Adrenal gland (tissue), 12 donors: ENCODE results near the gene SCN8A. TPM values are rescaled to one million over a fixed set of nuclear protein-coding genes. Genes with fewer than 3 reads are reported as not detected.

ENCODE experiments used
- DNase-seq, 7 donors: peaks; one replicate each; pipeline ENCODE4 v3.0.0-alpha.2; 2019 to 2020
- H3K27ac ChIP-seq, 5 donors: fragments of 200-600 bp; sonication (generic) in 4 of 5; 1 replicate in 3 of 5; 2 replicates in 2 of 5; pipeline versions ENCODE4 v1.5.1 to v1.8.0; 2016 to 2020; ENCODE audit warnings: mild to moderate bottlenecking in 1 of 5
- H3K27me3 ChIP-seq: fragments of 200-600 bp; 2 replicates; pipeline ENCODE4 v1.8.0; 2021
- H3K36me3 ChIP-seq, 2 donors: fragments of 200-600 bp; replicated peaks in 1 of 2; 1 replicate in 1 of 2; 2 replicates in 1 of 2; pipeline versions ENCODE4 v1.5.1 to v1.8.0; 2018 to 2022
- H3K4me1 ChIP-seq, 2 donors: fragments of 200-600 bp; replicated peaks in 1 of 2; 1 replicate in 1 of 2; 2 replicates in 1 of 2; pipeline versions ENCODE4 v1.5.1 to v1.8.0; 2018 to 2021
- H3K4me3 ChIP-seq, 4 donors: fragments of 200-600 bp; sonication (generic) in 3 of 4; one replicate each; pipeline ENCODE4 v1.5.1; 2016 to 2018
- H3K9me3 ChIP-seq, 3 donors: fragments of 200-600 bp; sonication (generic) in 1 of 3; replicated peaks in 1 of 3; 1 replicate in 2 of 3; 2 replicates in 1 of 3; pipeline versions ENCODE4 v1.5.1 to v1.8.0; 2016 to 2021
- CTCF ChIP-seq, 6 experiments: fragments of 450-650 bp in 4 of 6; fragments of 200-600 bp in 2 of 6; sonication (generic) in 1 of 6; IDR thresholded peaks; 1 replicate in 5 of 6; 2 replicates in 1 of 6; pipeline versions ENCODE4 v1.5.1 to v1.8.0; 2016 to 2021; ENCODE audit warnings: antibody characterized with exemption in 6 of 6, mild to moderate bottlenecking in 2 of 6, moderate library complexity in 1 of 6
- POLR2A ChIP-seq, 2 donors: fragments of 450-650 bp; IDR thresholded peaks; one replicate each; pipeline ENCODE4 v1.6.1; 2017; ENCODE audit warnings: antibody characterized with exemption in 2 of 2, mild to moderate bottlenecking in 2 of 2, moderate library complexity in 1 of 2
- WGBS, 4 donors: extraction: QIAGEN DNeasy Blood & Tissue Kit in 2 of 4; methylation state at CpG; one replicate each; pipeline versions ENCODE4 v1.1.5 to v1.1.7; 2013 to 2017; 5-methylcytosine and 5-hydroxymethylcytosine counted together
- intact Hi-C, 2 donors: fragments of 100-400 bp; cut with DNase I; formaldehyde crosslinking; loops; one replicate each; pipeline versions ENCODE4 v1.14.1 to v1.15.0; 2022 to 2023
- polyA plus RNA-seq, 3 donors: library from polyadenylated mRNA; stranded (reverse); fragments of 200-250 nt in 2 of 3; fragments of 350-450 nt in 1 of 3; fragmentation: Illumina TruSeq in 1 of 3; extraction: RNeasy Lipid Tissue Mini Kit (QIAGEN cat#74804) in 1 of 3; gene quantifications; one replicate each; pipeline ENCODE4 v1.2.3, GENCODE V29; 2013 to 2014
- total RNA-seq, 9 donors: library from RNA; depleted of rRNA in 4 of 9; stranded (reverse); fragments of >200 nt in 4 of 9; fragments of 120-200 nt in 1 of 9; fragmentation: NEBNext Ultra II Directional in 1 of 9; extraction: Animal tissue kit (Norgen Biotek cat#: 25700) in 1 of 9; gene quantifications; one replicate each; pipeline versions ENCODE4 v1.1.0 to v1.2.4, GENCODE V29; 2013 to 2023
- donor health status: healthy with polysubstance abuse.
- donor health status: Bipolar disorder and iron deficiency.
- donor health status: DM: yes; HTN: yes; CAD: no.
- donor health status: DM: no; HTN: no; CAD: no.
- donor health status: DM: no; HTN: no; CAD: no.
- donor health status: DM: yes; HTN: yes; CAD: no.

SCN8A gene
- total and polyA plus RNA-seq, 12 donors, result 0.69 to 7.0 (median 2.0) TPM

GRCh38 chr12:51744235-51744634, 153.2 kb downstream of the SCN8A start:
- no peaks in the 10 kb centered on the region for H3K36me3 ChIP-seq
- H3K9me3 ChIP-seq, result no peaks in the 10 kb centered on the region
- WGBS, 4 donors, result 44 to 50% (median 47%) methylated on average over 6 of the region's 6 CpGs
- TF ChIP-seq CTCF (IDR thresholded peaks at IDR 0.05) (no peak), POLR2A (IDR thresholded peaks at IDR 0.05) (no peak)
- no peaks in the 10 kb centered on the region for H3K27me3 ChIP-seq
- no peaks in the 10 kb centered on the region for H3K4me1 ChIP-seq
- DNase-seq, result no peak
- H3K4me3 ChIP-seq, result no peak overlapping the region
- no peak overlapping the region for H3K27ac ChIP-seq
- intact Hi-C loops, result no loop called here

- H3K4me3 ChIP-seq, result no peak overlapping the region
- no peaks in the 10 kb centered on the region for H3K36me3 ChIP-seq
- no peaks in the 10 kb centered on the region for H3K9me3 ChIP-seq
- 74 to 96% (median 93%) methylated on average over 1 of the region's 1 CpG for WGBS, 4 donors
- no peaks in the 10 kb centered on the region for H3K27me3 ChIP-seq
- H3K4me1 ChIP-seq, result no peaks in the 10 kb centered on the region
- intact Hi-C loops, result no loop called here
- no peak for DNase-seq
- H3K27ac ChIP-seq, result no peak overlapping the region
- TF ChIP-seq CTCF (IDR thresholded peaks at IDR 0.05) (no peak), POLR2A (IDR thresholded peaks at IDR 0.05) (no peak)
These were observed 153.9 kb downstream of the SCN8A start for GRCh38 chr12:51744957-51745356.

GRCh38 chr12:51746416-51746815, 155.4 kb downstream of the SCN8A start:
- intact Hi-C loops, result no loop called here
- DNase-seq, result no peak
- no peaks in the 10 kb centered on the region for H3K27me3 ChIP-seq
- 91 to 100% (median 93%) methylated on average over 4 of the region's 4 CpGs for WGBS, 4 donors
- no peaks in the 10 kb centered on the region for H3K36me3 ChIP-seq
- no peaks in the 10 kb centered on the region for H3K9me3 ChIP-seq
- TF ChIP-seq POLR2A (IDR thresholded peaks at IDR 0.05) (no peak), CTCF (IDR thresholded peaks at IDR 0.05) (no peak)
- no peaks in the 10 kb centered on the region for H3K4me1 ChIP-seq
- no peak overlapping the region for H3K4me3 ChIP-seq
- no peak overlapping the region for H3K27ac ChIP-seq

GRCh38 chr12:51748235-51748634, 157.2 kb downstream of the SCN8A start:
- intact Hi-C loops, result no loop called here
- TF ChIP-seq POLR2A (IDR thresholded peaks at IDR 0.05) (no peak), CTCF (IDR thresholded peaks at IDR 0.05) (no peak)
- DNase-seq, result no peak
- H3K27me3 ChIP-seq, result no peaks in the 10 kb centered on the region
- H3K27ac ChIP-seq, result no peak overlapping the region
- H3K4me3 ChIP-seq, result no peak overlapping the region
- H3K9me3 ChIP-seq, result no peaks in the 10 kb centered on the region
- no peaks in the 10 kb centered on the region for H3K4me1 ChIP-seq
- H3K36me3 ChIP-seq, result no peaks in the 10 kb centered on the region
- WGBS, 4 donors, result 74 to 85% (median 83%) methylated on average over 3 of the region's 3 CpGs
